ENCODE measurements around the gene SNX32.
"Not testable (repeated sequence)": the region's sequence is repeated elsewhere in the genome, so short reads cannot be mapped to it uniquely, and the experiment has no call there.

SNX32 gene

GRCh38 chr11:65817312-65817834 is 16.4 kb upstream of the SNX32 start:
- no peak for TF ChIP-seq CTCF (IDR thresholded peaks at IDR 0.05; ENCODE audit: low read depth, low read length, missing control alignments)
- peak overlapping the region; percentile 45 for H3K4me3 ChIP-seq (replicated peaks; ENCODE audit: low read depth, low read length)
- DNase-seq (ENCODE audit: extremely low read depth, low read depth), result no peak

- peak; percentile 39 for DNase-seq (ENCODE audit: extremely low read depth, low read depth)
- TF ChIP-seq CTCF (IDR thresholded peaks at IDR 0.05; ENCODE audit: low read depth, low read length, missing control alignments), result peak; percentile 97
- H3K4me3 ChIP-seq (replicated peaks; ENCODE audit: low read depth, low read length), result peak overlapping the region; percentile 45
Measured at GRCh38 chr11:65817835-65818680, 15.7 kb upstream of the SNX32 start.

- no peak for DNase-seq (ENCODE audit: extremely low read depth, low read depth)
- H3K4me3 ChIP-seq (replicated peaks; ENCODE audit: low read depth, low read length), result no peak overlapping the region
- no peak for TF ChIP-seq CTCF (IDR thresholded peaks at IDR 0.05; ENCODE audit: low read depth, low read length, missing control alignments)
Measured at GRCh38 chr11:65821107-65821506, 12.7 kb upstream of the SNX32 start.

GRCh38 chr11:65822776-65823528 is 10.8 kb upstream of the SNX32 start:
- H3K4me3 ChIP-seq (replicated peaks; ENCODE audit: low read depth, low read length), result no peak overlapping the region
- TF ChIP-seq CTCF (IDR thresholded peaks at IDR 0.05; ENCODE audit: low read depth, low read length, missing control alignments), result no peak
- DNase-seq (ENCODE audit: extremely low read depth, low read depth), result no peak

- DNase-seq (ENCODE audit: extremely low read depth, low read depth), result no peak
- TF ChIP-seq CTCF (IDR thresholded peaks at IDR 0.05; ENCODE audit: low read depth, low read length, missing control alignments), result no peak
- no peak overlapping the region for H3K4me3 ChIP-seq (replicated peaks; ENCODE audit: low read depth, low read length)
Measured at GRCh38 chr11:65826984-65827735, 6.6 kb upstream of the SNX32 start.

- DNase-seq (ENCODE audit: extremely low read depth, low read depth), result no peak
- no peak overlapping the region for H3K4me3 ChIP-seq (replicated peaks; ENCODE audit: low read depth, low read length)
- TF ChIP-seq CTCF (IDR thresholded peaks at IDR 0.05; ENCODE audit: low read depth, low read length, missing control alignments), result no peak
Measured at GRCh38 chr11:65829459-65829858, 4.3 kb upstream of the SNX32 start.

GRCh38 chr11:65832231-65832630 is 1.5 kb upstream of the SNX32 start:
- not testable (repeated sequence) for H3K4me3 ChIP-seq (replicated peaks; ENCODE audit: low read depth, low read length); DNase-seq (ENCODE audit: extremely low read depth, low read depth)
